Stimulated activated naive CD8-positive, alpha-beta T cell treated with anti-CD3 and anti-CD28 coated beads, Interleukin-15, amount 100 ng/mL, for 72 hours (primary cell): ENCODE measurements around the gene TTYH1.
"Not testable (repeated sequence)": the region's sequence is repeated elsewhere in the genome, so short reads cannot be mapped to it uniquely, and the experiment has no call there.

ENCODE experiments used
- ATAC-seq: fragments of 150-1000 bp; cut with Tn5 transposase; 2 replicates; pipeline ENCODE4 v1.10.0; 2021; ENCODE audit warnings: mild to moderate bottlenecking, moderate library complexity
- DNase-seq, 2 donors: peaks; one replicate each; pipeline ENCODE4 v3.0.0; 2021 to 2022
- H3K27ac Mint-ChIP-seq, 2 donors: one replicate each; pipeline ENCODE4 v1.8.0; 2022; ENCODE audit warnings: mild to moderate bottlenecking in 2 of 2, mixed read lengths in 2 of 2, moderate library complexity in 2 of 2
- H3K27me3 Mint-ChIP-seq: one replicate; pipeline ENCODE4 v1.8.0; 2022; ENCODE audit warnings: mixed read lengths
- H3K4me1 Mint-ChIP-seq: one replicate; pipeline ENCODE4 v1.8.0; 2022; ENCODE audit warnings: mild to moderate bottlenecking, mixed read lengths
- H3K4me3 Mint-ChIP-seq, 2 donors: one replicate each; pipeline ENCODE4 v1.8.0; 2022; ENCODE audit warnings: mild to moderate bottlenecking in 2 of 2, mixed read lengths in 2 of 2, moderate library complexity in 1 of 2
- H3K9me3 Mint-ChIP-seq, 2 donors: one replicate each; pipeline ENCODE4 v1.8.0; 2022; ENCODE audit warnings: mixed read lengths in 2 of 2

Gene TTYH1

GRCh38 chr19:54415208-54415900 is at the start of gene TTYH1:
TTYH1 (plus strand) TSS chr19:54415464; CDS start chr19:54415553, 89 bp downstream.
- peak; percentile 47 for ATAC-seq
- H3K9me3 Mint-ChIP-seq, result peaks cover 11 to 12% of the 10 kb centered on the region in 2 donors
- H3K27me3 Mint-ChIP-seq, result peaks cover 51% of the 10 kb centered on the region
- peak in 1 of 2 donors; percentile 60 for DNase-seq
- H3K4me3 Mint-ChIP-seq, result peak within 1 kb of the TSS; percentile 5 to 16
- H3K27ac Mint-ChIP-seq, result no peak within 1 kb of the TSS
- peaks cover 18% of the 10 kb centered on the region for H3K4me1 Mint-ChIP-seq

- not testable (repeated sequence) for H3K4me3 Mint-ChIP-seq, H3K9me3 Mint-ChIP-seq, ATAC-seq, DNase-seq, H3K27ac Mint-ChIP-seq
- Mint-ChIP-seq H3K27me3 (peaks cover 11% of the 10 kb centered on the region), H3K4me1 (peaks cover 78% of the 10 kb centered on the region)
Observed at GRCh38 chr19:54365798-54366197, 49.5 kb upstream of the TTYH1 start.

- DNase-seq, result no peak
- peaks cover 75% of the 10 kb centered on the region for H3K4me1 Mint-ChIP-seq
- H3K4me3 Mint-ChIP-seq, result no peak overlapping the region
- ATAC-seq, result no peak
- no peaks in the 10 kb centered on the region for H3K9me3 Mint-ChIP-seq
- H3K27me3 Mint-ChIP-seq, result peaks cover 18% of the 10 kb centered on the region
- no peak overlapping the region for H3K27ac Mint-ChIP-seq
Observed at GRCh38 chr19:54366811-54367210, 48.5 kb upstream of the TTYH1 start.

GRCh38 chr19:54369082-54369687 is 46.1 kb upstream of the TTYH1 start:
- H3K4me3 Mint-ChIP-seq, result peak overlapping the region; percentile 70 to 88
- ATAC-seq, result no peak
- peak overlapping the region; percentile 95 to 97 for H3K27ac Mint-ChIP-seq
- peaks cover 71% of the 10 kb centered on the region for H3K4me1 Mint-ChIP-seq
- H3K27me3 Mint-ChIP-seq, result peaks cover 22% of the 10 kb centered on the region
- H3K9me3 Mint-ChIP-seq, result no peaks in the 10 kb centered on the region
- DNase-seq, result no peak

GRCh38 chr19:54369688-54370433 is 45.4 kb upstream of the TTYH1 start:
- H3K27me3 Mint-ChIP-seq, result peaks cover 26% of the 10 kb centered on the region
- not testable (repeated sequence) for DNase-seq, H3K9me3 Mint-ChIP-seq
- ATAC-seq, result peak; percentile 47
- H3K4me3 Mint-ChIP-seq, result peak overlapping the region; percentile 70 to 88
- peak overlapping the region; percentile 95 to 97 for H3K27ac Mint-ChIP-seq
- peaks cover 71% of the 10 kb centered on the region for H3K4me1 Mint-ChIP-seq

GRCh38 chr19:54370434-54370796 is 44.8 kb upstream of the TTYH1 start:
- Mint-ChIP-seq H3K27me3 (peaks cover 32% of the 10 kb centered on the region), H3K4me3 (peak overlapping the region; percentile 70 to 88), H3K4me1 (peaks cover 72% of the 10 kb centered on the region)
- H3K9me3 Mint-ChIP-seq, H3K27ac Mint-ChIP-seq: not testable (repeated sequence)
- peak; percentile 33 to 56 for DNase-seq
- ATAC-seq, result peak; percentile 91

- H3K9me3 Mint-ChIP-seq, DNase-seq, H3K4me3 Mint-ChIP-seq, ATAC-seq: not testable (repeated sequence)
- Mint-ChIP-seq H3K27ac (peak overlapping the region in 1 of 2 donors; percentile 40), H3K4me1 (peaks cover 76% of the 10 kb centered on the region), H3K27me3 (peaks cover 42% of the 10 kb centered on the region)
Observed at GRCh38 chr19:54371453-54371852, 43.8 kb upstream of the TTYH1 start.

GRCh38 chr19:54373781-54374631 is 41.3 kb upstream of the TTYH1 start:
- no peak for ATAC-seq
- DNase-seq, result no peak
- no peak overlapping the region for H3K27ac Mint-ChIP-seq
- no peak overlapping the region for H3K4me3 Mint-ChIP-seq
- peaks cover 83% of the 10 kb centered on the region for H3K4me1 Mint-ChIP-seq
- H3K27me3 Mint-ChIP-seq, result peaks cover 42% of the 10 kb centered on the region
- H3K9me3 Mint-ChIP-seq, result no peaks in the 10 kb centered on the region

- H3K9me3 Mint-ChIP-seq, H3K27ac Mint-ChIP-seq, DNase-seq: not testable (repeated sequence)
- peaks cover 51% of the 10 kb centered on the region for H3K27me3 Mint-ChIP-seq
- peak; percentile 34 for ATAC-seq
- peaks cover 84% of the 10 kb centered on the region for H3K4me1 Mint-ChIP-seq
- H3K4me3 Mint-ChIP-seq, result peak overlapping the region; percentile 63 to 70
Observed at GRCh38 chr19:54375181-54375938, 39.9 kb upstream of the TTYH1 start.

- H3K27me3 Mint-ChIP-seq, result peaks cover 45% of the 10 kb centered on the region
- peaks cover 73% of the 10 kb centered on the region for H3K4me1 Mint-ChIP-seq
- peaks cover 5 to 14% of the 10 kb centered on the region in 2 donors for H3K9me3 Mint-ChIP-seq
- ATAC-seq (no peak), DNase-seq (no peak)
- no peak overlapping the region for H3K27ac Mint-ChIP-seq
- peak overlapping the region in 1 of 2 donors; percentile 29 for H3K4me3 Mint-ChIP-seq
Observed at GRCh38 chr19:54376610-54377285, 38.5 kb upstream of the TTYH1 start.

- Mint-ChIP-seq H3K27ac (no peak overlapping the region), H3K27me3 (peaks cover 40% of the 10 kb centered on the region), H3K4me1 (peaks cover 58% of the 10 kb centered on the region), H3K9me3 (peaks cover 5 to 14% of the 10 kb centered on the region in 2 donors), H3K4me3 (no peak overlapping the region)
- DNase-seq, result no peak
- no peak for ATAC-seq
Observed at GRCh38 chr19:54379187-54379678, 36.0 kb upstream of the TTYH1 start.

GRCh38 chr19:54380897-54381296 is 34.4 kb upstream of the TTYH1 start:
- Mint-ChIP-seq H3K9me3 (peaks cover 5 to 14% of the 10 kb centered on the region in 2 donors), H3K27me3 (peaks cover 33% of the 10 kb centered on the region), H3K4me3 (no peak overlapping the region), H3K27ac (no peak overlapping the region), H3K4me1 (peaks cover 42% of the 10 kb centered on the region)
- DNase-seq (no peak), ATAC-seq (no peak)

GRCh38 chr19:54382041-54382440 is 33.2 kb upstream of the TTYH1 start:
- Mint-ChIP-seq H3K4me1 (peaks cover 31% of the 10 kb centered on the region), H3K9me3 (peaks cover 5 to 14% of the 10 kb centered on the region in 2 donors)

GRCh38 chr19:54383330-54383729 is 31.9 kb upstream of the TTYH1 start:
- Mint-ChIP-seq H3K27me3 (peaks cover 22% of the 10 kb centered on the region), H3K4me1 (peaks cover 35% of the 10 kb centered on the region), H3K27ac (no peak overlapping the region), H3K4me3 (no peak overlapping the region), H3K9me3 (peaks cover 5 to 14% of the 10 kb centered on the region in 2 donors)
- DNase-seq (no peak), ATAC-seq (no peak)

More at GRCh38 chr19:54382041-54382440, 33.2 kb upstream of the TTYH1 start:
- ATAC-seq, H3K4me3 Mint-ChIP-seq, H3K27ac Mint-ChIP-seq, DNase-seq: not testable (repeated sequence)
- peaks cover 22% of the 10 kb centered on the region for H3K27me3 Mint-ChIP-seq
